Progenitor cell of endocrine pancreas (in vitro differentiated cells): Measurements from ENCODE around the gene HNF1B. TPM values are rescaled to one million over a fixed set of nuclear protein-coding genes. Genes with fewer than 3 reads are reported as not detected.

Experiments
- DNase-seq: peaks from one replicate; pipeline ENCODE4 v3.0.0; 2021; ENCODE audit warnings: low spot score; ENCODE audit not compliant: unreplicated experiment
- H3K27ac Mint-ChIP-seq: 2 replicates; pipeline ENCODE4 v1.8.0; 2021; ENCODE audit warnings: mild to moderate bottlenecking, moderate library complexity, mixed read lengths
- H3K27me3 Mint-ChIP-seq: 2 replicates; pipeline ENCODE4 v1.8.0; 2021; ENCODE audit warnings: mixed read lengths
- H3K36me3 Mint-ChIP-seq: 2 replicates; pipeline ENCODE4 v1.8.0; 2022; ENCODE audit warnings: mixed read lengths; ENCODE audit not compliant: insufficient read depth
- H3K4me1 Mint-ChIP-seq: 2 replicates; pipeline ENCODE4 v1.8.0; 2021; ENCODE audit warnings: low read depth, mixed read lengths
- H3K4me3 Mint-ChIP-seq: 2 replicates; pipeline ENCODE4 v1.8.0; 2021; ENCODE audit warnings: low read depth, mild to moderate bottlenecking, moderate library complexity, mixed read lengths
- H3K9me3 Mint-ChIP-seq: 2 replicates; pipeline ENCODE4 v1.8.0; 2021; ENCODE audit warnings: low read depth, mixed read lengths
- total RNA-seq: library from RNA; stranded (reverse); gene quantifications from 2 replicates; pipeline ENCODE4 v1.2.1, GENCODE V29; 2021
- TF ChIP-seq, protein P1 (sequence below): fragments of 200-600 bp; sonication (generic); IDR thresholded peaks from one replicate; pipeline ENCODE4 v1.5.0; 2021; ENCODE audit warnings: antibody characterized with exemption, mild to moderate bottlenecking; ENCODE audit not compliant: unreplicated experiment

The HNF1B gene
- total RNA-seq, 1 donor from 2014 or later, result 99.1 TPM

GRCh38 chr17:37761059-37761458, 16.2 kb upstream of the HNF1B start:
- no peak overlapping the region for H3K4me3 Mint-ChIP-seq
- no peaks in the 10 kb centered on the region for H3K27me3 Mint-ChIP-seq
- H3K4me1 Mint-ChIP-seq, result peaks cover 16% of the 10 kb centered on the region
- TF ChIP-seq, protein P1, sequence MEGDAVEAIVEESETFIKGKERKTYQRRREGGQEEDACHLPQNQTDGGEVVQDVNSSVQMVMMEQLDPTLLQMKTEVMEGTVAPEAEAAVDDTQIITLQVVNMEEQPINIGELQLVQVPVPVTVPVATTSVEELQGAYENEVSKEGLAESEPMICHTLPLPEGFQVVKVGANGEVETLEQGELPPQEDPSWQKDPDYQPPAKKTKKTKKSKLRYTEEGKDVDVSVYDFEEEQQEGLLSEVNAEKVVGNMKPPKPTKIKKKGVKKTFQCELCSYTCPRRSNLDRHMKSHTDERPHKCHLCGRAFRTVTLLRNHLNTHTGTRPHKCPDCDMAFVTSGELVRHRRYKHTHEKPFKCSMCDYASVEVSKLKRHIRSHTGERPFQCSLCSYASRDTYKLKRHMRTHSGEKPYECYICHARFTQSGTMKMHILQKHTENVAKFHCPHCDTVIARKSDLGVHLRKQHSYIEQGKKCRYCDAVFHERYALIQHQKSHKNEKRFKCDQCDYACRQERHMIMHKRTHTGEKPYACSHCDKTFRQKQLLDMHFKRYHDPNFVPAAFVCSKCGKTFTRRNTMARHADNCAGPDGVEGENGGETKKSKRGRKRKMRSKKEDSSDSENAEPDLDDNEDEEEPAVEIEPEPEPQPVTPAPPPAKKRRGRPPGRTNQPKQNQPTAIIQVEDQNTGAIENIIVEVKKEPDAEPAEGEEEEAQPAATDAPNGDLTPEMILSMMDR, result no peak
- no peak overlapping the region for H3K27ac Mint-ChIP-seq
- no peak for DNase-seq
- no peaks in the 10 kb centered on the region for H3K36me3 Mint-ChIP-seq
- peaks cover 3% of the 10 kb centered on the region for H3K9me3 Mint-ChIP-seq

GRCh38 chr17:37759014-37759637, 14.3 kb upstream of the HNF1B start:
- H3K4me1 Mint-ChIP-seq, result peaks cover 1% of the 10 kb centered on the region
- TF ChIP-seq, protein P1, result no peak
- no peak overlapping the region for H3K27ac Mint-ChIP-seq
- H3K9me3 Mint-ChIP-seq, result peaks cover 3% of the 10 kb centered on the region
- no peak overlapping the region for H3K4me3 Mint-ChIP-seq
- DNase-seq, result no peak
- H3K27me3 Mint-ChIP-seq, result no peaks in the 10 kb centered on the region
- H3K36me3 Mint-ChIP-seq, result no peaks in the 10 kb centered on the region

GRCh38 chr17:37756051-37756450, 11.2 kb upstream of the HNF1B start:
- H3K27ac Mint-ChIP-seq, result no peak overlapping the region
- no peaks in the 10 kb centered on the region for H3K9me3 Mint-ChIP-seq
- H3K27me3 Mint-ChIP-seq, result no peaks in the 10 kb centered on the region

GRCh38 chr17:37755455-37755854, 10.6 kb upstream of the HNF1B start:
- no peak for DNase-seq
- H3K27ac Mint-ChIP-seq, result no peak overlapping the region
- H3K4me1 Mint-ChIP-seq, result peaks cover 1% of the 10 kb centered on the region
- TF ChIP-seq, protein P1, result no peak
- H3K36me3 Mint-ChIP-seq, result no peaks in the 10 kb centered on the region
- H3K4me3 Mint-ChIP-seq, result no peak overlapping the region
- no peaks in the 10 kb centered on the region for H3K27me3 Mint-ChIP-seq
- H3K9me3 Mint-ChIP-seq, result no peaks in the 10 kb centered on the region

More at GRCh38 chr17:37756051-37756450, 11.2 kb upstream of the HNF1B start:
- no peak for DNase-seq
- H3K4me1 Mint-ChIP-seq, result peaks cover 1% of the 10 kb centered on the region
- no peaks in the 10 kb centered on the region for H3K36me3 Mint-ChIP-seq
- no peak overlapping the region for H3K4me3 Mint-ChIP-seq
- TF ChIP-seq, protein P1, result no peak

DNA sequence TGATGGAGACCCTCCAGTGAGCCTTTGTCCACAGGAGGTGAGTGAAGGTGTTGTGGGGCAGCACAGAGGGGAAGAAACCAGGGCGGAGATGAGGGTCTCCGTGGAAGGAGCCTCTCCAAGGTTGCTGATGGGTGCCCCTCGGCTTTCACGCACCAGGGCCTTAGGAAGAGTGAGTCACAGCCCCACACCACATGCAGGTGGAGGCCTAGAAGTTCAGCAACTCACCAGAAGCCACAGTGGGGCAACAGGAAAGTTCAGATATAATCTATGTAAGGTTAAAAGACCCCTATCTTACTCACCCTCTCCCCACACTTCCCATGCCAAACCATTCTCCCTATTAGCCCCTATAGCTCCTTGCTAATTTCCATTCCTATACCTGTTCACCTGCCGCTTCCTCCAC, 9.5 kb upstream of the HNF1B start:
- Mint-ChIP-seq H3K36me3 (peaks cover 1% of the 10 kb centered on the region), H3K27me3 (no peaks in the 10 kb centered on the region), H3K9me3 (no peaks in the 10 kb centered on the region), H3K4me3 (no peak overlapping the region), H3K4me1 (peaks cover 3% of the 10 kb centered on the region), H3K27ac (no peak overlapping the region)
- TF ChIP-seq, protein P1, result no peak
- no peak for DNase-seq
